HepG2 (cell line): Measurements from ENCODE around the gene GNG7. TPM values are rescaled to one million over a fixed set of nuclear protein-coding genes. Genes with fewer than 3 reads are reported as not detected.
A peak's percentile ranks its signal among the peaks of the same experiment; 100 is the strongest.

ENCODE experiments used
- ATAC-seq: fragments of 200-7000 bp; cut with Tn5 transposase; 3 replicates; pipeline ENCODE4 v1.9.1; 2020; ENCODE audit warnings: mild to moderate bottlenecking, moderate library complexity
- BruUV-seq: library from RNA; stranded (reverse); fragments of 400-500 nt; replicated peaks from 2 replicates; lab custom pipeline; 2021; lab: Mats Ljungman, UMichigan
- CTCF ChIA-PET: fragments of 300-600 bp; formaldehyde crosslinking; extraction: SDS; loops from one replicate; lab custom pipeline; 2021; ENCODE audit warnings: low total read pairs, inconsistent platforms, low intra/inter-chr PET ratio; lab: Yijun Ruan, JAX
- POLR2A ChIA-PET: fragments of 350-600 bp; sonication (Branson Sonifier 250); formaldehyde crosslinking; loops from one replicate; lab custom pipeline; 2020; ENCODE audit warnings: antibody characterized with exemption, inconsistent platforms; lab: Yijun Ruan, JAX
- DNase-seq: peaks from one replicate; pipeline ENCODE4 v3.0.0-alpha.2; 2015; ENCODE audit warnings: low spot score
- FAIRE-seq: peaks from 3 replicates; lab custom pipeline; 2011; peaks lifted over from hg19 to GRCh38; lab: Jason Lieb, UNC
- H2AFZ ChIP-seq: one replicate; pipeline ENCODE4 v1.6.1; 2011; ENCODE audit warnings: low read length, inconsistent platforms
- H3K27ac ChIP-seq: fragments of 300-600 bp; 3 replicates; pipeline ENCODE4 v1.8.0; 2011; ENCODE audit warnings: mixed run types, mild to moderate bottlenecking, mixed read lengths, low read length, inconsistent platforms; ENCODE audit not compliant: insufficient read depth; ENCODE audit errors: extremely low read length
- H3K27me3 ChIP-seq, 2 experiments: fragments of 200-600 bp in 1 of 2; 2 replicates in 1 of 2; 3 replicates in 1 of 2; pipeline versions ENCODE4 v1.6.0 to v1.8.0; 2011; ENCODE audit warnings: low read length in 2 of 2, mild to moderate bottlenecking in 2 of 2, moderate library complexity in 2 of 2, inconsistent platforms in 1 of 2; ENCODE audit not compliant: insufficient read depth in 2 of 2, control insufficient read depth in 1 of 2
- H3K36me3 ChIP-seq, 2 experiments: fragments of 200-600 bp in 1 of 2; replicated peaks in 1 of 2; 2 replicates in 1 of 2; 3 replicates in 1 of 2; pipeline versions ENCODE4 v1.5.1 to v1.8.0; 2011; ENCODE audit warnings: low read length in 2 of 2, inconsistent platforms in 1 of 2; ENCODE audit not compliant: insufficient read depth in 2 of 2, control insufficient read depth in 1 of 2
- H3K4me1 ChIP-seq: 2 replicates; pipeline ENCODE4 v1.5.1; 2012; ENCODE audit warnings: low read length, inconsistent platforms; ENCODE audit not compliant: insufficient read depth
- H3K4me2 ChIP-seq: 2 replicates; pipeline ENCODE4 v1.6.0; 2011; ENCODE audit warnings: low read depth, low read length, inconsistent platforms
- H3K4me3 ChIP-seq, 3 experiments: fragments of 200-600 bp in 1 of 3; sonication (generic), shearing (Covaris generic) in 1 of 3; replicated peaks in 1 of 3; 2 replicates each; pipeline ENCODE4 v1.5.1; 2011 to 2016; ENCODE audit warnings: low read length in 3 of 3, inconsistent platforms in 2 of 3, low read depth in 2 of 3, mild to moderate bottlenecking in 2 of 3, control low read depth in 1 of 3, mixed read lengths in 1 of 3; ENCODE audit not compliant: insufficient read depth in 1 of 3
- H3K79me2 ChIP-seq: one replicate; pipeline ENCODE4 v1.6.1; 2011; ENCODE audit warnings: low read length, inconsistent platforms; ENCODE audit not compliant: insufficient read depth
- H3K9ac ChIP-seq: 2 replicates; pipeline ENCODE4 v1.6.0; 2011; ENCODE audit warnings: mild to moderate bottlenecking, low read depth, low read length, inconsistent platforms; ENCODE audit not compliant: insufficient read depth
- H3K9me3 ChIP-seq: 2 replicates; pipeline ENCODE4 v1.5.1; 2012; ENCODE audit warnings: mild to moderate bottlenecking, low read length
- H4K20me1 ChIP-seq: 2 replicates; pipeline ENCODE4 v1.6.0; 2011; ENCODE audit warnings: inconsistent platforms, mild to moderate bottlenecking, low read length, moderate library complexity; ENCODE audit not compliant: insufficient read depth
- CC2D1A ChIP-seq: sonication (generic); formaldehyde crosslinking; IDR thresholded peaks from 2 replicates; pipeline ENCODE4 v1.8.1; 2023; ENCODE audit warnings: mild to moderate bottlenecking, missing genetic modification reagents
- ESRRA ChIP-seq: sonication (generic); formaldehyde crosslinking; IDR thresholded peaks from 2 replicates; pipeline ENCODE4 v1.5.1; 2020; ENCODE audit warnings: mild to moderate bottlenecking, low read depth, missing genetic modification reagents
- HNF4A ChIP-seq: sonication (generic); formaldehyde crosslinking; IDR thresholded peaks from 2 replicates; pipeline ENCODE4 v1.4.0; 2020; ENCODE audit warnings: missing genetic modification reagents
- ISL2 ChIP-seq: sonication (generic); formaldehyde crosslinking; IDR thresholded peaks from 2 replicates; pipeline ENCODE4 v1.5.0; 2020; ENCODE audit warnings: missing genetic modification reagents
- NR1H2 ChIP-seq: sonication (generic); formaldehyde crosslinking; IDR thresholded peaks from 2 replicates; pipeline ENCODE4 v1.8.1; 2022; ENCODE audit warnings: low read depth, missing genetic modification reagents, borderline replicate concordance
- WGBS: methylation state at CpG from one replicate; pipeline ENCODE4 v1.1.6; 2017; ENCODE audit warnings: low lambda C conversion rate; 5-methylcytosine and 5-hydroxymethylcytosine counted together
- in situ Hi-C: cut with HindIII; loops from 2 replicates; pipeline ENCODE4 v1.10.0; 2017; ENCODE audit warnings: low pct_unique_long_range_greater_than_20kb; ENCODE audit not compliant: extremely low pct_ligation_motif_present
- intact Hi-C: fragments of 100-400 bp; cut with micrococcal nuclease; formaldehyde crosslinking; loops from one replicate; pipeline ENCODE4 v1.10.0; 2022; ENCODE audit not compliant: unreplicated experiment
- polyA plus RNA-seq, 8 experiments: library from polyadenylated mRNA; depleted of rRNA in 3 of 8; stranded (reverse) in 7 of 8; unstranded in 1 of 8; fragments of >200 nt; fragmentation: Illumina TruSeq in 4 of 8; extraction: Trizol in 4 of 8; gene quantifications; 2 replicates each; pipeline versions ENCODE4 v1.2.1 to v1.2.3, GENCODE V29; 2011 to 2016; ENCODE audit warnings: low read depth in 4 of 8, missing spikeins in 1 of 8, mixed read lengths in 1 of 8; ENCODE audit not compliant: insufficient read depth in 1 of 8
- total RNA-seq, 5 experiments: library from RNA; depleted of rRNA; stranded (reverse); fragments of >200 nt; fragmentation: Illumina TruSeq; extraction: Trizol; gene quantifications; 2 replicates each; pipeline ENCODE4 v1.2.3, GENCODE V29; 2016; ENCODE audit warnings: low read depth in 1 of 5
- TF ChIP-seq, protein P1 (sequence below): sonication (generic); formaldehyde crosslinking; IDR thresholded peaks from 2 replicates; pipeline ENCODE4 v1.5.1; 2020; ENCODE audit warnings: missing genetic modification reagents, mild to moderate bottlenecking, borderline replicate concordance
- TF ChIP-seq, protein P2 (sequence below): sonication (generic); formaldehyde crosslinking; IDR thresholded peaks from 2 replicates; pipeline ENCODE4 v1.4.0; 2020; ENCODE audit warnings: missing genetic modification reagents; ENCODE audit errors: not compliant biosample characterization
- TF ChIP-seq, protein P3 (sequence below): sonication (generic); formaldehyde crosslinking; IDR thresholded peaks from 2 replicates; pipeline ENCODE4 v1.5.1; 2020; ENCODE audit warnings: mild to moderate bottlenecking, missing genetic modification reagents, moderate library complexity
- TF ChIP-seq, protein P4 (sequence below): sonication (generic); formaldehyde crosslinking; IDR thresholded peaks from 2 replicates; pipeline ENCODE4 v1.5.0; 2020; ENCODE audit warnings: missing genetic modification reagents
- TF ChIP-seq, protein P5 (sequence below): sonication (generic); formaldehyde crosslinking; IDR thresholded peaks from 2 replicates; pipeline ENCODE4 v1.5.0; 2020; ENCODE audit warnings: mild to moderate bottlenecking, low read depth, missing genetic modification reagents, borderline replicate concordance

Gene GNG7
- total and polyA plus RNA-seq, 2 of the 13 experiments (the other 11 are each of a cell fraction or from before 2014, with no cell fraction given) = 1.4 to 3.3 TPM

DNA sequence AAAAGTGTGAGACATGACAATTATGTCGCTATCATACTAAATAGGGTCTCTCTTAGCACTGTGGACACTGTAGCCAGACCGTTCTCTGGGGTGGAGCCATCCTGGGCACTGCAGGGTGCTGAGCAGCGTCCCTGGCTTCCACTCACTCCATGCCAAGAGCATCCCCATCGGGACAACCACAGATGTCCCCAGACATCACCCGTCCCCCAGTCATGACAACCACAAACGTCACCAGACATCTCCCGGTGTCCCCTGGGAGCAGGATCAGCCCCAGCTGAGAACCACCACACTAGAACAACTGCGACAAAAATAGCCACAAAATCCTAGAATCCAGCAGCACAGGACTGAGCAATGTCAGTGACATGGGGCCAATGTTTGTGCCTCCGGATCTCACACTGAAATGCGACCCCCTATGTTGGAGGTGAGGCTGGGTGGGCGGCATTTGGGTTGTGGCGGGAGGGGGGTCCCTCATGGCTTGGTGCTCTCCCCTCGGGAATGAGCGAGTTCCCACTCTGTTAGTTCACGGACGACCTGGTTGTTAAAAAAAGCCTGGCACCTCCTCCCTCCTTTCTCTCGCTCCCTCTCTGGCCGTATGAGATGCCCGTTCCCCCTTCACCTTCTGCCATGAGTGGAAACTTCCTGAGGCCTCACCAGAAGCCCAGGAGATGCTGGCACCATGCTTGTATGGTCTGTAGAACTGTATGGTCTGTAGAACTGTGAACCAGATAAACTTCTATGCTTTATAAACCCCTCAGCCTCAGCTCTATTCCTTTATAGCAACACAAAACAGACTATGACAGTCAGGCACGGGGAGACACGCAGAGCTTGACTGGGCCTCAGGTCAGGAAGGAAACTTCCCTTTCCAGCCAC is 132.7 kb downstream of the GNG7 start (continued):
- TF ChIP-seq, protein P1, sequence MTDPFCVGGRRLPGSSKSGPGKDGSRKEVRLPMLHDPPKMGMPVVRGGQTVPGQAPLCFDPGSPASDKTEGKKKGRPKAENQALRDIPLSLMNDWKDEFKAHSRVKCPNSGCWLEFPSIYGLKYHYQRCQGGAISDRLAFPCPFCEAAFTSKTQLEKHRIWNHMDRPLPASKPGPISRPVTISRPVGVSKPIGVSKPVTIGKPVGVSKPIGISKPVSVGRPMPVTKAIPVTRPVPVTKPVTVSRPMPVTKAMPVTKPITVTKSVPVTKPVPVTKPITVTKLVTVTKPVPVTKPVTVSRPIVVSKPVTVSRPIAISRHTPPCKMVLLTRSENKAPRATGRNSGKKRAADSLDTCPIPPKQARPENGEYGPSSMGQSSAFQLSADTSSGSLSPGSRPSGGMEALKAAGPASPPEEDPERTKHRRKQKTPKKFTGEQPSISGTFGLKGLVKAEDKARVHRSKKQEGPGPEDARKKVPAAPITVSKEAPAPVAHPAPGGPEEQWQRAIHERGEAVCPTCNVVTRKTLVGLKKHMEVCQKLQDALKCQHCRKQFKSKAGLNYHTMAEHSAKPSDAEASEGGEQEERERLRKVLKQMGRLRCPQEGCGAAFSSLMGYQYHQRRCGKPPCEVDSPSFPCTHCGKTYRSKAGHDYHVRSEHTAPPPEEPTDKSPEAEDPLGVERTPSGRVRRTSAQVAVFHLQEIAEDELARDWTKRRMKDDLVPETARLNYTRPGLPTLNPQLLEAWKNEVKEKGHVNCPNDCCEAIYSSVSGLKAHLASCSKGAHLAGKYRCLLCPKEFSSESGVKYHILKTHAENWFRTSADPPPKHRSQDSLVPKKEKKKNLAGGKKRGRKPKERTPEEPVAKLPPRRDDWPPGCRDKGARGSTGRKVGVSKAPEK (CRISPR knock-in tag) = no peak
- TF ChIP-seq, protein P2, sequence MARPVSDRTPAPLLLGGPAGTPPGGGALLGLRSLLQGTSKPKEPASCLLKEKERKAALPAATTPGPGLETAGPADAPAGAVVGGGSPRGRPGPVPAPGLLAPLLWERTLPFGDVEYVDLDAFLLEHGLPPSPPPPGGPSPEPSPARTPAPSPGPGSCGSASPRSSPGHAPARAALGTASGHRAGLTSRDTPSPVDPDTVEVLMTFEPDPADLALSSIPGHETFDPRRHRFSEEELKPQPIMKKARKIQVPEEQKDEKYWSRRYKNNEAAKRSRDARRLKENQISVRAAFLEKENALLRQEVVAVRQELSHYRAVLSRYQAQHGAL (CRISPR knock-in tag) = no peak
- TF ChIP-seq, protein P3, sequence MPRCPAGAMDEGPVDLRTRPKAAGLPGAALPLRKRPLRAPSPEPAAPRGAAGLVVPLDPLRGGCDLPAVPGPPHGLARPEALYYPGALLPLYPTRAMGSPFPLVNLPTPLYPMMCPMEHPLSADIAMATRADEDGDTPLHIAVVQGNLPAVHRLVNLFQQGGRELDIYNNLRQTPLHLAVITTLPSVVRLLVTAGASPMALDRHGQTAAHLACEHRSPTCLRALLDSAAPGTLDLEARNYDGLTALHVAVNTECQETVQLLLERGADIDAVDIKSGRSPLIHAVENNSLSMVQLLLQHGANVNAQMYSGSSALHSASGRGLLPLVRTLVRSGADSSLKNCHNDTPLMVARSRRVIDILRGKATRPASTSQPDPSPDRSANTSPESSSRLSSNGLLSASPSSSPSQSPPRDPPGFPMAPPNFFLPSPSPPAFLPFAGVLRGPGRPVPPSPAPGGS (CRISPR knock-in tag) = no peak

DNA sequence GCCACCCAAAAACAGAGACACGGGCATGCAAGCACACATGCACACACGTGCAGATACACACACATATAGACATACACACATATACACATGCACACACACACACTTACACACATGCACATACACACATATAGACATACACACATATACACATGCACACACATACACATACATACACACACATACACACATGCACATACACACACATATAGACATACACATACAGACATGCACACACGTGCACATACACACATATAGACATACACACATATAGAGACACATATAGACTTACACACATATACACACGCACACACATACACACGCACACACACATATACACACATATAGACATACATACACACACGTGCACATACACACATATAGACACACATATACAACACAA is 134.5 kb downstream of the GNG7 start:
- no peak overlapping the region for H3K4me2 ChIP-seq
- FAIRE-seq (peak; percentile 28), DNase-seq (no peak), ATAC-seq (no peak)
- WGBS = 90% methylated on average over 6 of the region's 6 CpGs
- in situ Hi-C loops (no loop called here), intact Hi-C loops (no loop called here)
- no peaks in the 10 kb centered on the region for H3K79me2 ChIP-seq
- CTCF ChIA-PET = no interaction called here
- H3K27ac ChIP-seq = no peak overlapping the region
- POLR2A ChIA-PET = interaction anchor here (2.1 kb wide), 1 partner anchor 9 kb away, joined by 7 read pairs; no protein-coding TSS in a partner anchor
- no TSS peak for BruUV-seq
- H4K20me1 ChIP-seq = no peaks in the 10 kb centered on the region
- no peaks in the 10 kb centered on the region for H3K9me3 ChIP-seq
- H3K4me3 ChIP-seq = no peak overlapping the region
- H3K27me3 ChIP-seq = no peaks in the 10 kb centered on the region
- peaks cover 31% of the 10 kb centered on the region for H3K4me1 ChIP-seq
- H2AFZ ChIP-seq = no peak overlapping the region
- H3K9ac ChIP-seq = no peak overlapping the region
- H3K36me3 ChIP-seq = no peaks in the 10 kb centered on the region
- TF ChIP-seq ESRRA (CRISPR knock-in tag) (no peak), ISL2 (no peak), HNF4A (CRISPR knock-in tag) (no peak), CC2D1A (no peak), NR1H2 (CRISPR knock-in tag) (no peak)
- TF ChIP-seq, protein P1 (CRISPR knock-in tag) = no peak
- TF ChIP-seq, protein P4, sequence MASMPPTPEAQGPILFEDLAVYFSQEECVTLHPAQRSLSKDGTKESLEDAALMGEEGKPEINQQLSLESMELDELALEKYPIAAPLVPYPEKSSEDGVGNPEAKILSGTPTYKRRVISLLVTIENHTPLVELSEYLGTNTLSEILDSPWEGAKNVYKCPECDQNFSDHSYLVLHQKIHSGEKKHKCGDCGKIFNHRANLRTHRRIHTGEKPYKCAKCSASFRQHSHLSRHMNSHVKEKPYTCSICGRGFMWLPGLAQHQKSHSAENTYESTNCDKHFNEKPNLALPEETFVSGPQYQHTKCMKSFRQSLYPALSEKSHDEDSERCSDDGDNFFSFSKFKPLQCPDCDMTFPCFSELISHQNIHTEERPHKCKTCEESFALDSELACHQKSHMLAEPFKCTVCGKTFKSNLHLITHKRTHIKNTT (CRISPR knock-in tag) = no peak
- TF ChIP-seq, protein P5, sequence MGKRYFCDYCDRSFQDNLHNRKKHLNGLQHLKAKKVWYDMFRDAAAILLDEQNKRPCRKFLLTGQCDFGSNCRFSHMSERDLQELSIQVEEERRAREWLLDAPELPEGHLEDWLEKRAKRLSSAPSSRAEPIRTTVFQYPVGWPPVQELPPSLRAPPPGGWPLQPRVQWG = no peak
